Measurements from ENCODE around the gene IL18BP.
A peak's percentile ranks its signal among the peaks of the same experiment; 100 is the strongest.

IL18BP gene

GRCh38 chr11:72030472-72031045 is 31.9 kb downstream of the IL18BP start:
- ATAC-seq (ENCODE audit: insufficient read depth, low read depth) (no peak), DNase-seq (no peak)
- no peaks in the 10 kb centered on the region for H3K27me3 ChIP-seq (ENCODE audit: insufficient read depth, low read length, poor library complexity)
- H2AFZ ChIP-seq (ENCODE audit: low read depth, low read length) = no peak overlapping the region
- peaks cover 22% of the 10 kb centered on the region for H4K20me1 ChIP-seq (ENCODE audit: insufficient read depth, low read length)
- H3K79me2 ChIP-seq (ENCODE audit: insufficient read depth, low read length) = peaks cover 81% of the 10 kb centered on the region
- no peak overlapping the region for H3K4me3 ChIP-seq (ENCODE audit: low read depth in 1 of 2, low read length in 2 of 2)
- H3K4me2 ChIP-seq (ENCODE audit: insufficient read depth, low read length) = no peak overlapping the region
- TF ChIP-seq EZH2 (IDR thresholded peaks at IDR 0.05; ENCODE audit: borderline replicate concordance, low read depth, low read length, severe bottlenecking) = no peak
- TF ChIP-seq CTCF (IDR thresholded peaks at IDR 0.05; ENCODE audit: borderline replicate concordance, extremely low read depth, low read length, poor library complexity, severe bottlenecking) = no peak
- no peaks in the 10 kb centered on the region for H3K9me3 ChIP-seq (ENCODE audit: insufficient read depth, low read length, severe bottlenecking)
- H3K9ac ChIP-seq (ENCODE audit: low read depth, low read length) = no peak overlapping the region
- no peaks in the 10 kb centered on the region; the same call in 1 of the 2 replicates for H3K4me1 ChIP-seq (ENCODE audit: insufficient read depth, low read length)
- no peak overlapping the region for H3K27ac ChIP-seq (ENCODE audit: low read length)
- peaks cover 77% of the 10 kb centered on the region for H3K36me3 ChIP-seq (ENCODE audit: insufficient read depth, low read length)

- peaks cover 53% of the 10 kb centered on the region for H3K36me3 ChIP-seq (ENCODE audit: insufficient read depth, low read length)
- H3K79me2 ChIP-seq (ENCODE audit: insufficient read depth, low read length) = peaks cover 88% of the 10 kb centered on the region
- DNase-seq = no peak
- H3K9me3 ChIP-seq (ENCODE audit: insufficient read depth, low read length, severe bottlenecking) = no peaks in the 10 kb centered on the region
- no peak overlapping the region for H3K4me2 ChIP-seq (ENCODE audit: insufficient read depth, low read length)
- H3K9ac ChIP-seq (ENCODE audit: low read depth, low read length) = no peak overlapping the region
- H3K4me1 ChIP-seq (ENCODE audit: insufficient read depth, low read length) = peaks cover 31% of the 10 kb centered on the region
- H3K4me3 ChIP-seq (ENCODE audit: low read depth in 1 of 2, low read length in 2 of 2) = no peak overlapping the region
- no peak overlapping the region for H3K27ac ChIP-seq (ENCODE audit: low read length)
- no peak for ATAC-seq (ENCODE audit: insufficient read depth, low read depth)
- no peaks in the 10 kb centered on the region for H3K27me3 ChIP-seq (ENCODE audit: insufficient read depth, low read length, poor library complexity)
- peaks cover 27% of the 10 kb centered on the region for H4K20me1 ChIP-seq (ENCODE audit: insufficient read depth, low read length)
- TF ChIP-seq EZH2 (IDR thresholded peaks at IDR 0.05; ENCODE audit: borderline replicate concordance, low read depth, low read length, severe bottlenecking) (no peak), CTCF (IDR thresholded peaks at IDR 0.05; ENCODE audit: borderline replicate concordance, extremely low read depth, low read length, poor library complexity, severe bottlenecking) (no peak)
- no peak overlapping the region for H2AFZ ChIP-seq (ENCODE audit: low read depth, low read length)
Observed at GRCh38 chr11:72036687-72037086, 38.0 kb downstream of the IL18BP start.

GRCh38 chr11:72037554-72038311 is 39.0 kb downstream of the IL18BP start:
- Histone ChIP-seq H3K4me3 (ENCODE audit: low read depth in 1 of 2, low read length in 2 of 2) (no peak overlapping the region), H3K9ac (ENCODE audit: low read depth, low read length) (no peak overlapping the region), H3K9me3 (ENCODE audit: insufficient read depth, low read length, severe bottlenecking) (no peaks in the 10 kb centered on the region), H2AFZ (ENCODE audit: low read depth, low read length) (no peak overlapping the region), H4K20me1 (ENCODE audit: insufficient read depth, low read length) (peaks cover 27% of the 10 kb centered on the region), H3K79me2 (ENCODE audit: insufficient read depth, low read length) (peaks cover 93% of the 10 kb centered on the region), H3K27ac (ENCODE audit: low read length) (peak overlapping the region; percentile 42; the same call in 1 of the 2 replicates), H3K36me3 (ENCODE audit: insufficient read depth, low read length) (peaks cover 53% of the 10 kb centered on the region), H3K4me1 (ENCODE audit: insufficient read depth, low read length) (peaks cover 42% of the 10 kb centered on the region), H3K4me2 (ENCODE audit: insufficient read depth, low read length) (no peak overlapping the region), H3K27me3 (ENCODE audit: insufficient read depth, low read length, poor library complexity) (no peaks in the 10 kb centered on the region)
- DNase-seq (peak; percentile 24), ATAC-seq (ENCODE audit: insufficient read depth, low read depth) (no peak)
- TF ChIP-seq CTCF (IDR thresholded peaks at IDR 0.05; ENCODE audit: borderline replicate concordance, extremely low read depth, low read length, poor library complexity, severe bottlenecking) (no peak), EZH2 (IDR thresholded peaks at IDR 0.05; ENCODE audit: borderline replicate concordance, low read depth, low read length, severe bottlenecking) (no peak)
